GM18858 (cell line): Measurements from ENCODE around the gene CREBBP.

Source experiments
- ATAC-seq: cut with Tn5 transposase; IDR thresholded peaks from one replicate; pipeline ENCODE4 v1.9.1; 2021; ENCODE audit not compliant: unreplicated experiment

Gene CREBBP

DNA sequence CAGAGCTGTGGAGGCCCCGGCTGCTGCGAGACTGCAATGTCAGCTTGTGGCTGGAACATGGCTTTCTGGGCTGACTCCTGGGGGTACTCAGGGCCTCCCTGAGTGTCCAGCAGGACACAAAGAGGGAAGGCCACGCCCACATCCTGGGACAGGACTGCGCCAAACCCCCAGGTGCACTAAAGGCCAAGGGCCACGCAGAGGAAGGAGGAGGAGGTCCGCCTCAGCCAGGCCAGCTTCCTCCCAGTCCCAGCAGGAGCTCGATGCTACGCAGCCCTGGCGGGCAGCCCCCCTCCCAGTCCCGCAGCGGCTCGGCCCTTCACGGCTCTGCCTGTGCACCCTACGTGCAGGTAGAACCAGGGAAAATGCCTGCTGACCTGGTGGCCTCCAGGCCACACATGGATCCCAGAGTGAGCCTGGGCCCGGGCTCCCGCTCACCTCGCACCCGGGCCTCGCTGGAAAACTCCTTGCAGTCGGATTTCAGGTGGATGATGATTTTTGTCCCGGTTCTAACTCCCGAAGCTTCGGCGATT is 204.8 kb downstream of the CREBBP start:
- ATAC-seq: no peak
